Right ventricle myocardium inferior (tissue), 1 donor: ENCODE measurements around the gene RPH3AL. TPM values are rescaled to one million over a fixed set of nuclear protein-coding genes. Genes with fewer than 3 reads are reported as not detected.
"Not testable (repeated sequence)": the region's sequence is repeated elsewhere in the genome, so short reads cannot be mapped to it uniquely, and the experiment has no call there.

Experiments
- ATAC-seq: fragments of 200-7000 bp; cut with Tn5 transposase; one replicate; pipeline ENCODE4 v1.9.1; 2020; ENCODE audit warnings: mild to moderate bottlenecking, moderate library complexity
- DNase-seq: peaks from one replicate; pipeline ENCODE4 v3.0.0; 2021; ENCODE audit errors: missing footprints
- intact Hi-C: fragments of 100-400 bp; cut with DNase I; formaldehyde crosslinking; loops from one replicate; pipeline ENCODE4 v1.11.0; 2022
- total RNA-seq: library from RNA; stranded (reverse); fragmentation: NEBNext Ultra II Directional; extraction: Animal tissue kit (Norgen Biotek cat#: 25700); gene quantifications from one replicate; pipeline ENCODE4 v1.2.1, GENCODE V29; 2021
- donor health status: DM: no; HTN: yes; CAD: no; lungs with severe emphysema.

RPH3AL gene
- total RNA-seq, 1 donor from 2014 or later = 3.6 TPM

DNA sequence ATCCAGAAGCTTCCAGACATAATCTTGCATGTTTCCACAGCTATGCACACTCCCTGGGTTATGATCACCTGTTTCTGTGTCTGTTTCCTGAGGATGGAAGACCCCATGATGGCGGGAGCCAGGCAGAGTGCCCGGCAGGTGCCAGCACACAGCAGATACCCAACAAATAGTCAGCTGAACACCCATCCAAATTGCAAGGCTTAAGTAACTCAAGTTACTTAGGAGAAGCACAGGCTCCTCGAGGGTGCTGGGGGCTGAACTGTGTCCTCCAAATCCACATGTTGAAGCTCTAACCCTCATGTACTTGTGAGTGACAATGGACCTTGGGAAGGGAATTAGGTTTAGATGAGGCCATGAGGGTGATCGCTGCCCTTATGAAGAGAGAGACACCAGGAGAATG, 91.7 kb downstream of the RPH3AL start:
- no peak for ATAC-seq
- intact Hi-C loops = loop anchor here (5.0 kb wide), 1 partner anchor 41 kb away; no protein-coding TSS in a partner anchor
- no peak for DNase-seq

DNA sequence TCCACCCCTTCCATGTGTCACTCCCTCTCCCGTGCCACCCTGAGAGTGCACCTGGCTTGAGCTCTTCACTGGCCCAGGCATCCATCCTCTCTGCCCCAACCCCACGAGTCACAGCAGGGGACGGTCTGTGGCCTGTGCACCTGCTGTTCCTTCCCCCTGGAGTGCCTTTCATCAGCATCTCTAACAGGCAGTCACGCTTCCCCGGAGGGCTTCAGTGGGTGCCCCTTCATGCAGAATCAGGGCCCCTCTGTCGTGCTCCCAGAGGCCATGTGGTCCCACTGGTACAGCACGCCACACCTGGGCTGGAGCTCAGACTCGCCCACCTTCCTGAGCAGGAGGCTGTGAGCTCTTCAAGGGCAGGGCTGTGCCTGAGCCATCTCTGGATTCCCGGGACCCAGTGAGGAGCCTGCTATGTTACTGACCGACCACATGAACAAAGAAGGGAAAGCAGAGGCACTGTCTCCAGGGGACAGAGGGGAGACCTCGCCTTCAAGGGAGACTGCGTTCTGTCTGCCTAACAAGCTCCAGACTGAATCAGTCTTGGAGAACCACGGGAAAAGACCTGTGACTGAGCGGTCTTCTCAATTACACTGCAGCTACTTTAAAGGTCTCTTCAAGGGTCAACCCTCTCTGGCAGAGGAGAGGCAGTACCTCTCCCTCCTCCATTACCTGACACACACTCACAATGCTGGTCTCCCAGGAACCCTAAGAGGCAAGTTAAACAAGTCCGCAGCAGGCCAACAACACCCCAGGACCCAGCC, 92.4 kb downstream of the RPH3AL start:
- intact Hi-C loops = loop anchor here (5.0 kb wide), 1 partner anchor 42 kb away; no protein-coding TSS in a partner anchor
- ATAC-seq (no peak), DNase-seq (no peak)

DNA sequence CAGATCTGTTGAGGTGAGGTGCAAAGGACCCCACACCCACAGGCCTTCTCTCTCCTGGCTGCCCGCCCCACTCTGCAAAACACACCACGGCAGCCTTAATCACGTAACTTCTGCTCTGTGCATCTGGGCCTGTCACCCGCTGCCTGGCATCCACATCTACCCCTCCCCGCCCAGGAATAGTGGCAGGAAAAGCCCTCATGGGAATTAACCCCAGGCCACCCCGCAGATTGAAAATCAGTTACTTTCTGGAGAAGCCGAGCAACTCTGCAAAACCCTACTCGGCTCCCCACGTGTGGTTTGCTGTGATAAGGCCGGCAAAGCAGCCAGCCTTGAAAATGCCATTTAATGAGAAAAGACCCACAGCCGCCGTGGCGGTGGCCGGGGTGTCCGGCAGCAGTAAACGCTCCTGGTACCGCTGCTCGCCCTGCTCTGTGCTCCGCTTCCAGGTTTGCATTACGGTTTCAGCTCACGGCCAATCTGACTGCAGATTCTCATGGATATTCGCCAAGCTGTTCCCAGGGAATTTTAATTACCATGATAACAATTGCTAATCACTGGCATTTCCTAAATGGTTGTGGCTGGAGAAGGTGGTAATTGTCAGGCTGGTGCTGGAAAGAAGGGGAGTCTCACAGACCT, 93.1 kb downstream of the RPH3AL start:
- intact Hi-C loops = no loop called here
- ATAC-seq (no peak), DNase-seq (no peak)

DNA sequence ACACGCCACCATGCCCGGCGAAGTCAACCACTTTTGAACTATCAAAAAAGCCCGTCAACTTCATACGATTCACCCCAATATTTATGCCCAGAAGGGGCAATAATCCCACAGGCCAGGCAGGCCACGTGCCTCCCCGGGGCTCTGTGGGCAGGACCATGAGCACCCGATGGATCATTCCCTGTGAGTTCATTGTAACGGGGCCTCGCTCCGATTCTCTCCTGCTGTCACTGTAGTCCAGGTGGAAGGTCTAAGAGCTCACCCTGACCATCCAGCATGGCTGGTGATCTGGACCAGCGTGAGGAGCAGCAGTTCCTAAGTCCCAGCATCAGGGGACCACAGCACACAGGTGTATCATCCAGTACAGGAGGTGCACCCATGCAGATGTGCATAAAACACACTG, 93.7 kb downstream of the RPH3AL start:
- intact Hi-C loops = no loop called here
- ATAC-seq (no peak), DNase-seq (no peak)

DNA sequence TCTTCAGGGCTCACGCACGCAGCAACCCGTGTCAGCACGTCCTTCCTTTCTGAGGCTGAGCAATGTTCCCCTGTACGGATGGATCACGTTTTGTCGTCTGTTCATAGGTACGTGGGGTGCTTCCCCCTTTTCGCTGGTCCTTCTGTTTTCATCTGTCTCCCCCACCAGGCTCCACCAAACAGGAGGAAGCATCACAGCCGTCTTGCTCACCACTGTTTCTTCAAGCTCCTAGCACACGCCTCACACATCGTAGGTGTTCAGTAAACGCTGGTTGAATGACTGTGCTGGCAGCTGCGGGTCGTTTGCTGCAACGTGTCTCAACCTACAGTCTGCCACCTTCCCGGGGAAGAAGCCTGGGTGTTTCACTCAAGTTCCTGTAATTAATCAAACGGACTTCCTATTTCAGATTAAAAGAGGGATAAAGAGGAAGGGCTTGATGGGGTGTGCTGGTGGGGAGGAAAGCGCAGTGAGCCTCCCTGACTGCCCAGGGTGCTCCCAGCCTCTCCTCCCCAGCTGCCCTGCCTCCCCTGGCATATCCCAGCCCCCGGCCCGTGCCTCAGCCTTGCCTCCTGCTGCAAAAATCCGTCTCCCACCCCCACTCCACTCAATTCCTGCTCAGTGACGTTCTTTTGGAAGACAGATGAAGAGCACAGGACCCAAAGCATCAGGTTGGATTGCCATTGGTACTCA, 94.4 kb downstream of the RPH3AL start:
- intact Hi-C loops = no loop called here
- DNase-seq = no peak
- ATAC-seq = no peak

DNA sequence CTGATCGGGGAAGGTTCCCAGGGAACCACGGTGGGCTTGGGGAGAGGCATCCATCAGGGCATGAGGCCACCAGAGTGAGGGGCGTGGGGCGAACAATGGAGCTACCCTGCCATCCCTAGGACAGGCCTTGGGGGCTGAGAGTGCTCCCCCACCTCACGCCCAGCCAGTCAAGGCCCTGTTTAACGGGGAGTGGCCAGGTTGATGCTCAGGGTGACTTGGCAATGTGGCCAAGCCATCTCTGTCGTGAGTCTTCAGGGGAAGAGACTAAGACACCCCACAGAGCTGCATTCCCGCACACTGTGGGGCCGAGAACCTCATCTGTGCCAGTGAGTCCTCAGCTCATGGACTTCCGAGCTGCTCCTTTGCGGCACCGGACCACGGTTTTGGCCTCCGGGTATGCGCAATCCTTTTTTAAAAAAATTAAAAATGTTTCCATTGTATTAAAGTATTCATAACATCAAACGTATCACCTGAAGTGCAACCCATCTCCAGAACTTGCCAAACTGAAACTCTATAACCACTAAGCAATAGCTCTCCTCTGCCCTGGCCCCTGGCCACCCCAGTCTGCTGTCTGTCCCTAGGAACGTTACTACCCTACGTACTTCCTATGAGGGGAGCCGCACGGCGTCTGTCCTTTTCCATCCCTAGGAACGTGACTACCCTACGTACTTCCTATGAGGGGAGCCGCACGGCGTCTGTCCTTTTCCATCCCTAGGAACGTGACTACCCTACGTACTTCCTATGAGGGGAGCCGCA, 99.3 kb downstream of the RPH3AL start:
- intact Hi-C loops = no loop called here
- DNase-seq (no peak), ATAC-seq (no peak)

DNA sequence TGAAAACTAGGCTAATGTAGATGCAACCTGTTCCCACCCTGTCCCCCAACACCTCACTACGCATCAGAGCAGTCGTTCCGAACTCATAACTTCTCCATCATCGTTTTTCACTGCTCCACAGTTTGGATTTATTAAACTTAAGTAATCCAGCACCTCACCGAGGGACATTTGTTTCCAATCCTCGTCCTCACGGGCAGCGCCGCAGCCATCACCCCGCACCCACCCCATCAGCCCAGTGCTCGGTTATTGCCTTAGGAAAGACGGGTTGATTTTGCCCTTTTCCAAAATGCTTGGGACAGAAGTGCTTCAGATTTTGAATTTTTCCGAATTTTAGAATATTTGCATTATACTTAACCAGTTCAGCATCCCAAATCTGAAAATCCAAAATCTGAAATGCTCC, 100.2 kb downstream of the RPH3AL start:
- no peak for ATAC-seq
- no peak for DNase-seq
- intact Hi-C loops = no loop called here

DNA sequence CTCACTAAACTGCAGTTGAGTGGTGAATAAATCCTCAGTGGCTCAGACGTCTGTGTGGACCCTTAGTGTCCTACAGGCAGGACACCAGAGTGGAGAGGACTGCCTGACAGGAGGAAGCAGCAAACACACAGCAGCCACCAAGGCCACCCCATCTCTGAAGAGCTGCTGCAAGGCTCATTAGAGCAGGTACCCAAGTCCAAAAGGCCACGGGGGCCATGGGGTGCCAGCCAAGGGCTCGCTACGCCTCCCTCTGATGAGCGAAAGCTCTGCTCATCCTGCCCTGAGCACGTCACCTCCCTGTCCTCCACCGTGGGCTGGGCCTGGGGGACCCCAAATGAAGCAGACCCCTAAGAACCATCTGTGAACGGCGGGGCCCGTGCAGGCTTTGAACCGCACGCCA, 101.1 kb downstream of the RPH3AL start:
- ATAC-seq (no peak), DNase-seq (no peak)
- intact Hi-C loops = no loop called here

DNA sequence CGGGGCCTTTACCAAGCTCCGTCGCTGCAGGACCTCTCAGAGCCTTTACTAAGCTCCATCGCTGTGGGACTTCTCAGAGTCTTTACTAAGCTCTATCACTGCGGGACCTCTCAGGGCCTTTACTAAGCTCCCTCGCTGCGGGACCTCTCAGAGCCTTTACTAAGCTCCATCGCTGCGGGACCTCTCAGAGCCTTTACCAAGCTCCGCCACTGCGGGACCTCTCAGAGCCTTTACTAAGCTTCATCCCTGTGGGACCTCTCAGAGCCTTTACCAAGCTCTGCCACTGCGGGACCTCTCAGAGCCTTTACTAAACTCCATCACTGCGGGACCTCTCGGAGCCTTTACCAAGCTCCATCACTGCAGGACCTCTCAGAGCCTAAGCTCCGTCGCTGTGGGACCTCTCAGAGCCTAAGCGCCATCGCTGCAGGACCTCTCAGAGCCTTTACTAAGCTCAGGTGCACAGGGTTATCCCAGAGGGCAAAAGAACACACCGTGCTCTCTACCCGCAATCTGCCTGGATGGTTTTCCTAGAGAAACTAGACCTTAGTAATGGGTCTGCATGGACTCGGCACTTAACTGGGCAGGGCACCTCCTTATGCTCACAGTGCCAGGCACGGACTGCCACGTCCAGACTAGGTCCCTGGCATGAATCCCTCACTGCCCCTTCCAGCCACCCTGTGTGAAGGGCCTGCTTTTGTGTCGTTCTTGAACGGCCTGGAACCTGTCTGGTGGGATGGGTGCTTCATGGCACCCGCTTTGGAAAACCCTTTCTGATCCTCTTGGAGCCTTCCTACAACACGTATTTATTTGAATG, 101.9 kb downstream of the RPH3AL start:
- intact Hi-C loops = no loop called here
- DNase-seq (no peak), ATAC-seq (no peak)

DNA sequence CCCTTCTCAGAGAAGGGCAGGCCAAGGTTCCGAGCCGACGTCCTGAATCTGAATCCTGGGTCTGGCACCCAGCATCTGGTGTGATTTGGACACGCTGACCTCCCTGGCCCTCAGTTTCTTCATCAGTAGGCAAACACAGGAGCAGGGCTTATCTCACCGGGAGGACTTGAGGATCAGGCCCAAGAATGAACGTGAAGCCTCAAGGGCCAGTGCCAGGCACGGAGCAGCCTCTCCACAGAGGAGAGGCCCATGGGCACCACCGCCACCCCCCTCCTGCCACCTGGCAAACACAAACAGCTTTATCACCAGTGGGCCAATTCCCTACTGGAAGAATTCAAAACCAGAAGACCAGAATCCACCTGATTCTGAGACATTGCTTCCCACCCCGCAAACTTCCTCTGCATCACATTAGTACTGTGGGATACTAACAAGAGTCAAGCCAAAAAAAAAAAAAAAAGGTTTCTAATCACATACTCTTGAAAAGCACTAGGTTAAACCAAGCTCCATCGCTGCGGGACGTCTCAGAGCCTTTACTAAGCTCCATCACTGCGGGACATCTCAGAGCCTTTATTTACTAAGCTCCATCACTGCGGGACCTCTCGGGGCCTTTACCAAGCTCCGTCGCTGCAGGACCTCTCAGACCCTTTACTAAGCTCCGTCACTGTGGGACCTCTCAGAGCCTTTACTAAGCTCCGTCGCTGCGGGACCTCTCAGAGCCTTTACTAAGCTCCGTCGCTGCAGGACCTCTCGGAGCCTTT, 103.2 kb downstream of the RPH3AL start:
- no peak for DNase-seq
- no peak for ATAC-seq
- intact Hi-C loops = no loop called here

DNA sequence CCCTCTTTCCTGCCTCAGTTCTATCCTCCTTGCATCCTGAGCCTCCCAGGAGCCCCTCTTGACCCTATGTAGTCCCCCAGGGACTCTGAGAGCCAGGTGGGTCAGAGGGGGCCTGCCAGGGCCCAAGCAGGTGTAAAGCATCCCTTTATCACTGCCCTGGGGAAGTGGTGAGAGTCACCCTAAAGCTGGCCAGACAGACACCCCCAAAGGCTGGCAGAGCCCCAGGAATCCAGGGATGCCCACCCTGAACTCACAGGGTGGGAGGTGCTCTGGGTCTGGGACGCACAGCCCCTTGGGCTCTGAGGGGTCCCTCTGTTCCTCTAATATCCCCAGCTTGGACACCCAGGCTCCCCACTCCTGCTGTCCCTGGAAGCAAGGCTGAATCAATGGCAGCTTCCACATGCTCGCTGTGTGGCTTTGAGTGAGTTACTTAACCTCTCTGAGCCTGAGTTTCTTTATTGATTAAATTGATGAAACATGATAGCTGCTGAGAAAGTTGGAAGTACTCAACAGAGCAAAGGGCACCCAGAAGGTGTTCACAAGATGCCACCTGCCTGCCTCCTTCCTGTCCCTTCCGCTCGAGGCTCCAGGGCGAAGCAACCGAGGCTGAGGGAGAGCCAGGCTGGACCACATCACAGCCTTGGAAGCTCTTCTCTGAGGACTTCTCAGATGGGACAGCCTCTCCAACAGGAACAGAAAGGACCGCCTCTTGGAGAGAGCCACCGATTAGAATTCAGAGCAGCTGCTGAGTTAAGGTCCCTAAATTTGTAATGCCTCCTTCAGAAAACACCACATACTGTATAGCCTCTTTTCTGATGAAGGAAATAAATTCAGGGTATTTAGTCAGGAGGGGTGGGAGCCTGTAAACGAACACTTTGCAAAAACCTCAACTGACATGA, 104.0 kb downstream of the RPH3AL start:
- ATAC-seq (no peak), DNase-seq (no peak)
- intact Hi-C loops = no loop called here

DNA sequence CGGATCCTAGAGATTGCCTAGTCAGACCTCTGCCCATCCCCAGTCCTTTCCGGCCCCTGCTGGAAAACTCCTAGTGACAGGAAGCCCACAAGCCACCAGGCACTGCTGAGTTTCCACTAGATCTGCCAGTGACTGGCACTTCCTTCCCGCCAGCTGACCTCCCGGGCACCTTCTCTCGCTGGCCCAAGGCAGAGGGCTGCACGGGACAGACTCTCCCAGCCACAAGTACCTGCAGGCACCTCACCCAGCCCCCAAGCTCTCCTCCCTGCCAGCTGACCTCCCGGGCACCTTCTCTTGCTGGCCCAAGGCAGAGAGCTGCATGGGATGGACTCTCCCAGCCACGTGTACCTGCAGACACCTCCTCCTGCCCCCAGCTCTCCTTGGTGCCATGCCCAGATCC, 104.8 kb downstream of the RPH3AL start:
- intact Hi-C loops = no loop called here
- DNase-seq (no peak), ATAC-seq (no peak)

DNA sequence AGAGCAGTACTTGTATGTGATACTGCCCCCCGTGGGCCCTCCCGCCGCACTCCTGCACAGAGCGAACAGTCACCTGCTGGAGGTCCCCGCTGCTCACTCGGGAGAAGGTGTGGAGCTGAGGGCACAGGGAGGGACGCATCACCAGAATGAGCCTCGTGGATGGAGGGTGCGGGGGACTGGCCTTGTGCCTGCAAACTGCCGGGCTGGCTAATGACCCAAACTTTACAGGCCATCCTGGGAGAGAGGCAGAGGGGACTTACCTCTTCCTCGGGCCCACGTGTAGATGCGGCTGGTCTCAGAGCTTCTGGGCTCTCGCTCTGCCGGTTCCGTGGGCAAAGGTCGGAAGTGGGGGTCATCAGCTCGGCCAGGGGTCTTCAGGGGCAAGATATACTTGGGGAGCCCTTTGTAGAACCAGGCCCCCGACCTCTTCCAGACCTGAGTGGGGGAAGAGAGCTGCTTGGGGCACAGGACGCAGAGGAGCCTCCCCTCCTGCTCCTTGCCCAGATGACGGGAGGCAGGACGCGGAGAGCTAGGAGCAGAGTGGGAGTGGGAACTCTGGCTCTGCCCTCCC, 105.7 kb downstream of the RPH3AL start:
- intact Hi-C loops = no loop called here

DNA sequence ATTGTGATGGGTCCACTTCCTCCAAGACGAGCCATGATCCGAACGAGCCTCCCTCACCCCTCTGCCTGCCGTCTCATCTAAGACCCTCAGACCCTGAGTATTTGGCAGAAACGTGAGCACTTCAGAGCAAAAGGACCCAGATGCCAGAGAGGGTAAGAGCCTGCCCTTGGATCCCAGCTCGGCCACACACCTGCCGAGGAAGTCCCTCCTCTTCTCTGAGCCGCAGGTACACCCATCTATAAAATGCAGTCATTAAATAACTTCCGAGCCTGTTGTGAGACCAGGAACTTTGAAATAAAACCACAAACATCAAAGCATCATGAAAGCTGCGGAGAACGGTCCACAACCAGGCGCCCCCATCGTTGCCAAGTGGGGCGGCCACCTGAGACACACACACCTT, 106.4 kb downstream of the RPH3AL start:
- intact Hi-C loops = no loop called here
- ATAC-seq = no peak
- DNase-seq = no peak

More for the DNA sequence above, 105.7 kb downstream of the RPH3AL start:
- ATAC-seq (no peak), DNase-seq (no peak)

DNA sequence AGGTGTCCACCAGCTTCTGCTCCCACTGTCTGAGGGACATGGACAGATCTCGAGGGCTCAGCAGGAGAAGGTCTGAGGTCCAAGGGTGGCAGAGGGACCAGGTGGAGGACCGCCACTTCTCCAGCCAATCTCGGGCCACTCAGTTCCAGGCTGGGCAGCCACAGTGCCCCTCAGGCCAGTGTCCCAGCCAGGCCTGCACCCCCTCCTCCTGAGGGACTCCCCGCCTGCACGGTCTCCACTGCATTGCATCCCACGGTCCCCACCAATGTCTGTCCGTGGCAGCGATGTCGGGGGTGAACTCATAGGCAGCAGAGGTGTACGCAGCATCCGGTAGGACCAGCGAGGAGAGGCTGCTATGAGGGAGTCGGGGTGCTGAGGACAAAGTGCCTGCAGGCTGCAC, 107.0 kb downstream of the RPH3AL start:
- ATAC-seq (no peak), DNase-seq (no peak)
- intact Hi-C loops = no loop called here

DNA sequence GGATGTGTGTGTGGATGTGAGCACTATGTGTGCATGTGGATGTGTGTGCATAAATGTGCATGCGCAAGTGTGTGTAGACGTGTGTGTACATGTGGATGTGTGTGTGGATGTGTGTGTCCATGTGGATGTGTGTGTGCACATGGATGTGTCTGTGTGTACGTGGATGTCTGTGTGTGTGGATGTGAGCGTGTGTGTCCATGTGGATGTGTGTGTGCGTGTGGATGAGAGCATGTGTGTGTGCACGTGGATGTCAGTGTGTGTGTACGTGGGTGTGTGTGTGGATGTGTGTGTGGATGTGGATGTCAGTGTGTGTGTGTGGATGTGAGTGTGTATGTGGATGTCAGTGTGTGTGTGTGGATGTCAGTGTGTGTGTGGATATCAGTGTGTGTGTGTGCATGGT, 107.6 kb downstream of the RPH3AL start:
- ATAC-seq (no peak), DNase-seq (no peak)
- intact Hi-C loops = no loop called here

DNA sequence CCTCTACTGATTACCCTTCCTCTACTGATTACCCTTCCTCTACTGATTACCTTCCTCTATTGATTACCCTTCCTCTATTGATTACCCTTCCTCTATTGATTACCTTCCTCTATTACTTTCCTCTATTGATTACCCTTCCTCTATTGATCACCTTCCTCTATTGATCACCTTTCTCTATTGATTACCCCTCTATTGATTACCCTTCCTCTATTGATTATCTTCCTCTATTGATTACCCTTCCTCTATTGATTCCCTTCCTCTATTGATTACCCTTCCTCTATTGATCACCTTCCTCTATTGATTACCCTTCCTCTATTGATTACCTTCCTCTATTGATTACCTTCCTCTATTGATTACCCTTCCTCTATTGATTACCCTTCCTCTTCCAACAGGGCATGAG, 108.7 kb downstream of the RPH3AL start:
- intact Hi-C loops, ATAC-seq, DNase-seq: not testable (repeated sequence)
